H7 (cell line): ENCODE data around the gene KLF16. TPM values are rescaled to one million over a fixed set of nuclear protein-coding genes. Genes with fewer than 3 reads are reported as not detected.

Experiments
- DNase-seq: peaks from one replicate; pipeline ENCODE4 v3.0.0; 2012
- H3K27me3 ChIP-seq: 2 replicates; pipeline ENCODE4 v1.6.0; 2011; ENCODE audit warnings: mild to moderate bottlenecking, low read length; ENCODE audit not compliant: control insufficient read depth, insufficient read depth
- H3K36me3 ChIP-seq: replicated peaks from 2 replicates; pipeline ENCODE4 v1.5.1; 2011; ENCODE audit warnings: low read length; ENCODE audit not compliant: control insufficient read depth, insufficient read depth
- H3K4me3 ChIP-seq: 2 replicates; pipeline ENCODE4 v1.5.1; 2011; ENCODE audit warnings: low read depth, mild to moderate bottlenecking, control low read depth, low read length, moderate library complexity; ENCODE audit not compliant: insufficient read depth
- total RNA-seq: library from RNA; depleted of rRNA; stranded (reverse); fragments of >200 nt; shearing (Covaris generic); gene quantifications from 2 replicates; pipeline ENCODE4 v1.2.3, GENCODE V29; 2014

KLF16 gene
- total RNA-seq, 1 experiment from 2014 or later = 21.2 TPM

GRCh38 chr19:1825909-1826556 lies 37.3 kb downstream of the KLF16 start:
- H3K36me3 ChIP-seq = peaks cover 4% of the 10 kb centered on the region
- DNase-seq = peak; percentile 99
- no peaks in the 10 kb centered on the region for H3K27me3 ChIP-seq
- no peak overlapping the region for H3K4me3 ChIP-seq

GRCh38 chr19:1824252-1824622 lies 39.1 kb downstream of the KLF16 start:
- H3K4me3 ChIP-seq = no peak overlapping the region
- H3K36me3 ChIP-seq = peaks cover 7% of the 10 kb centered on the region
- H3K27me3 ChIP-seq = no peaks in the 10 kb centered on the region
- no peak for DNase-seq

GRCh38 chr19:1823539-1824251 lies 39.7 kb downstream of the KLF16 start:
- Histone ChIP-seq H3K36me3 (peaks cover 7% of the 10 kb centered on the region), H3K4me3 (no peak overlapping the region), H3K27me3 (no peaks in the 10 kb centered on the region)
- DNase-seq = peak; percentile 76

DNA sequence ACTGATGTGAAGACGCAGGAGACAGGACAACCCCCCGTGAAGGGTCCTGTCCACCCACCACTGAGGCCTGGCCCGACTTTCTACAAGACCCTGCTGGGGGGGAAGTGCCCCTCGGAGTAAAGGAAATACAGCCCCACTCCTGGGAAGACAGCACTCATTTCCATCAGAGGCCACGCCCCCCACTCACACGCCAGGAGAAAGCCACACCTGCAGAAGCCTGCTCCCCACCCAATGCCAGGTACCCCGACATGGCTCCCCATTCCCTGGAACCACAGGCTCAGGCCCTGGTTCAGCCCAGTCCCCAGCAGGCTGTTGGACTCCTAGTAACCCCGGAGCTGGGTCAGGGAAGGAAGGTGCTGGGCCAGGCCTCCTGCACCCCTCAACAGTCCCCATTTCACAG lies 40.4 kb downstream of the KLF16 start:
- no peak for DNase-seq
- Histone ChIP-seq H3K27me3 (no peaks in the 10 kb centered on the region), H3K4me3 (no peak overlapping the region), H3K36me3 (peaks cover 8% of the 10 kb centered on the region)

- H3K27me3 ChIP-seq = no peaks in the 10 kb centered on the region
- no peak overlapping the region for H3K4me3 ChIP-seq
- H3K36me3 ChIP-seq = peaks cover 9% of the 10 kb centered on the region
Observed at GRCh38 chr19:1822210-1822609, 41.2 kb downstream of the KLF16 start.

DNA sequence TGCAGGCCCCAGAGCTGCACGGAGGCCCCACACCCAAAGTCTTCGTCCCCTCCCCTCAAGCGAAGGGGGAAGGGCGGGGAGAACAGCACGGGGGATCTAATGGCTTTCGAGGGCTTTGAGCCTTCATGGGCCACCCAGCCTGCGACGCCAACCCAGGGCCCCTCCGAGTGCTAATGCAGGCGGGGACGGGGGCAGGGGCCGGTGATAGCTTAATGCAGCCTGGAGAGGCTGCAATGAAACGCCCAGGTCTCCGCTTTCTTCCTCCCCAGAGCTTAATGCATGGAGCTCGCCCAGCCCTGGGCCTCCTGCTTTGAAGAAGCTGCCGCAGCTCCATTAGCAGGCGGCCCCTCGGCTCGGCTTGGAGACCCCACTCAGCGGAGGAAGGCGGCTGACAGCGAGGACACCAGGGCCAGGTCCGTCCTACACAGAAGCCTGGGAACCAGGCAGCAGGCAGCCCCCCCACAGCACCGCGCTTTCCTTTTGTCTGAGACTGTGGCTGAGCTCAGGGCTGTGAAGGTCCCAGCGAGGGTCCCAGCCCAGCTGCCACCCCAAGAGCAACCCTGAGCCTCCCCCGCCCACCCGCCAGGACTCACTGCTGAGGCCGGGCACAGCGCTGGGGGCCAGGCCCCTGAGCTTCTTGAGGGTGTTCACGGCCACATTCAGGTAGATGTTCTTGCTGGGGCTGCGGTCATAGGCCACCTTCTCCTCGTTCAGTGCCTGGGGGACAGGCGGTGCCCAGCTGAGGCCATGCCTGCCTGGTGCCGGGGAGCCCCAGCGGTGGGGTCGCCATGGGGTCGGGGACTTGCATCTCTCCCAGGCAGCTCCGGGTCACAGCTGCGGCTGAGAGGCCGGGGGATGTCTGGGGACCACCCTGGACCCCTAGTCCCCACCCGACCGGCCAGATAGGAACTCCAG lies 43.8 kb downstream of the KLF16 start:
- DNase-seq = no peak

More at GRCh38 chr19:1822210-1822609, 41.2 kb downstream of the KLF16 start:
- DNase-seq = no peak

GRCh38 chr19:1818549-1819195 lies 44.7 kb downstream of the KLF16 start:
- Histone ChIP-seq H3K27me3 (no peaks in the 10 kb centered on the region), H3K4me3 (no peak overlapping the region), H3K36me3 (peaks cover 10% of the 10 kb centered on the region)
- no peak for DNase-seq

More for the DNA sequence above, 43.8 kb downstream of the KLF16 start:
- Histone ChIP-seq H3K36me3 (peaks cover 12% of the 10 kb centered on the region), H3K4me3 (no peak overlapping the region), H3K27me3 (no peaks in the 10 kb centered on the region)

DNA sequence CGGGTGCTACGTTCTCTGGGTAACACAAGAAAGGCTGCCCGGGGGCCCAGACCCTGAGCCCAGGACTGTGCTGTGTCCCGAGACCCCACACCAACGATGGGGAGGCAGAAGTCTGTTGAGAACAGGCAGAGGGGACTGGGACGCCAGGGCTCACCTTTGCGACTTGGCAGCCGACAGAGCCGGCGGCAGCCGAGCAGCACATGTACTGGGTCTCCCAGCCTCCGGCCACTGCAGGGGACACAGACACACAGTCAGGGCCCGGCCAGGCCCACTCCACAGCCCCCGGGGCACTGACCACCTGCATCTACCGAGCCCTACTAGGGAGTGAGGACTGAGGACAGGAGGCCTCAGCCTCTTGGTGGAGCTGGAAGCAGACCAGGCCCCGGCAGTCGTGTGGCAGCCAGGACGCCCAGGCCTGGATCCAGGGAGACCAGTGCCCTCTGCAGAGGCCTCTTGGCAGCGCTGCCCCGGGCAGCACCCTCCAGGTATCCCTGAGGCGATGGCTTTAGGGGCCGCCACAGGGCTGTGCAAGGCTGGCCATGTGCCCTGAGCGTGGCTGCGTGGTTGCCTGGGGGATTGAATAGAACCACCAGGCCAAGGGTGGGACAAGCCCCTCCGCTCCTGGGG lies 45.7 kb downstream of the KLF16 start:
- DNase-seq = no peak
- Histone ChIP-seq H3K27me3 (no peaks in the 10 kb centered on the region), H3K4me3 (no peak overlapping the region), H3K36me3 (peaks cover 10% of the 10 kb centered on the region)

DNA sequence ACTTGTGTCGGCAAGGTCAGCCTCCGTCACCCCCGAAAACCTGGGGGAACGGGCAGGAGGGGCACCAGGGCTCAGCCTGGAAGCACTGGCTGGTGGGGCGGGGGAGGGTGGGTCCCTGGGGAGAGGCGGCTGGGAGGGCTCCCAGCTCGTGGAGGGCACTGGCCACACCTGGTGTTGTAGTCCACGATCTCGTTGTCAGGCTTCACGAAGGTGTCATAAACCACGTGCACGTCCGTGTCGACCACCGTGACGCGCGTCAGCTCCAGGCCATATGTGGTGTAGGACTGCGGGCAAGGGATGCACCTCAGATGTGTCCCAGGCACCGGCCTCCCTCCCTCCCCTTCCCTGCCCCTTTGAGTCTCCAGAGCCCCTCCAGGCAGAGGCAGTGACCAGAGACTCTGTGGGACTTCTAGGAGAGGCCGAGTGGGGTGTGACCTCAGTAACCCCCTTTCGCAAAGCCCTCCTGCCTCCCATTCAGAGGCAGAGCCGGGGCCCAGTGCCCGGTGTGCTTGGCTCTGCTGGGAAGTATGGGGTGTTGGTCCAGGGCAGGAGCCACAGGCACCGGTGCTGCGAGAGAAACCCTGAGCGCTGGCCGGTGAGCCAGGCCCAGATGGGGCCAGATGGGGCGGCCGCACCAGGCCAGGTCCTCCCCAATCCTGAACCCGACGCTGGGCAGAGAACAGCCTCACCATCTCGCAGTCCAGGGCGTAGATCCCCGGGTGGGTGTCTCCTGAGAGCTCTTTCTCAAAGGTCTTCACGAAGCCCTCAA lies 46.7 kb downstream of the KLF16 start:
- no peaks in the 10 kb centered on the region; the same call in 1 of the 2 replicates for H3K27me3 ChIP-seq
- no peak for DNase-seq
- H3K4me3 ChIP-seq = no peak overlapping the region
- peaks cover 10% of the 10 kb centered on the region for H3K36me3 ChIP-seq

- DNase-seq = no peak
Observed at GRCh38 chr19:1815605-1816529, 47.5 kb downstream of the KLF16 start.

GRCh38 chr19:1814833-1815604 lies 48.4 kb downstream of the KLF16 start:
- Histone ChIP-seq H3K4me3 (no peak overlapping the region), H3K27me3 (no peaks in the 10 kb centered on the region; the same call in 1 of the 2 replicates)
- no peak for DNase-seq

More at GRCh38 chr19:1815605-1816529, 47.5 kb downstream of the KLF16 start:
- H3K27me3 ChIP-seq = no peaks in the 10 kb centered on the region; the same call in 1 of the 2 replicates
- H3K36me3 ChIP-seq = peaks cover 10% of the 10 kb centered on the region
- H3K4me3 ChIP-seq = no peak overlapping the region

DNA sequence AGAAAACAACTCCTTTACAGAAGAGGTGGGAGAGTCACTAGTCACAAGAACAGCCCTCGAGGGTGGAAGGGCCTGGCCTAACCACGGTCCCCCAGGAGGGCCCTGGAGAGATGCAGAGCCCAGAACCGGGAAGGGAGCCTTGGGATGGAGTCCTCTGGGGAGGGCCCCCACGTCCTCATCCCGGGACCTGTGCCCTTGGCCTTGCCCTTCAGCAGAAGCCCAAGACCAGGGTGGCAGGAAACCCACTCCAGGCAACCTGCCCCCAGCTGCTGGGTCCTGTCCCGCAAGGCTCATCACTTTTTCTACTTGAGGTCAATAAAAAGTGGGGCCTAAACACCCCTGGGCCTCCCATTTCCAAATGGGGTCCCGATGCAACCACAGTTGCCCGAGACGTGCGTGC lies 49.0 kb downstream of the KLF16 start:
- no peak overlapping the region for H3K4me3 ChIP-seq
- no peaks in the 10 kb centered on the region; the same call in 1 of the 2 replicates for H3K27me3 ChIP-seq
- peaks cover 5% of the 10 kb centered on the region for H3K36me3 ChIP-seq
- no peak for DNase-seq

More at GRCh38 chr19:1814833-1815604, 48.4 kb downstream of the KLF16 start:
- peaks cover 6% of the 10 kb centered on the region for H3K36me3 ChIP-seq
